HEK293 (cell line): ENCODE data around the gene NCDN.
A peak's percentile ranks its signal among the peaks of the same experiment; 100 is the strongest.

Experiments used
- CTCF ChIA-PET: fragments of 350-600 bp; formaldehyde crosslinking; extraction: SDS; loops from one replicate; lab custom pipeline; 2021; ENCODE audit warnings: antibody characterized with exemption; lab: Yijun Ruan, JAX
- POLR2A ChIA-PET: fragments of 300-600 bp; formaldehyde crosslinking; extraction: SDS; loops from one replicate; lab custom pipeline; 2020; ENCODE audit warnings: antibody characterized with exemption, inconsistent platforms; lab: Yijun Ruan, JAX
- H3K27ac ChIP-seq: fragments of 200-500 bp; sonication (Bioruptor generic); 2 replicates; pipeline ENCODE4 v1.5.1; 2014; ENCODE audit warnings: low read depth, low read length, control low read depth, inconsistent platforms; ENCODE audit errors: extremely low read depth
- H3K36me3 ChIP-seq, 2 experiments: fragments of 200-500 bp in 1 of 2; sonication (Bioruptor generic) in 1 of 2; 1 replicate in 1 of 2; 2 replicates in 1 of 2; pipeline ENCODE4 v1.5.1; 2014 to 2017; ENCODE audit warnings: inconsistent platforms in 2 of 2, low read length in 2 of 2; ENCODE audit not compliant: control insufficient read depth in 2 of 2, insufficient read depth in 1 of 2
- H3K4me1 ChIP-seq: fragments of 200-500 bp; sonication (Bioruptor generic); 2 replicates; pipeline ENCODE4 v1.5.1; 2014; ENCODE audit warnings: mild to moderate bottlenecking, low read length, inconsistent platforms; ENCODE audit not compliant: control insufficient read depth, insufficient read depth
- H3K4me3 ChIP-seq: 2 replicates; pipeline ENCODE4 v1.5.1; 2011; ENCODE audit warnings: low read depth, mild to moderate bottlenecking, control low read depth, low read length, moderate library complexity
- H3K9me3 ChIP-seq: fragments of 200-500 bp; sonication (Bioruptor generic); 2 replicates; pipeline ENCODE4 v1.5.1; 2014; ENCODE audit warnings: low read depth, low read length, inconsistent platforms; ENCODE audit not compliant: control insufficient read depth, insufficient read depth
- GLI2 ChIP-seq: fragments of 450-650 bp; formaldehyde crosslinking; IDR thresholded peaks from 2 replicates; pipeline ENCODE4; 2017; ENCODE audit warnings: missing biosample characterization, missing genetic modification characterization, low read depth, borderline replicate concordance
- ZBTB11 ChIP-seq: fragments of 450-650 bp; formaldehyde crosslinking; conservative IDR thresholded peaks from 2 replicates; pipeline ENCODE4 v1.5.1; 2016; ENCODE audit warnings: low read depth, missing biosample characterization, missing genetic modification characterization
- ZFHX2 ChIP-seq: fragments of 450-650 bp; formaldehyde crosslinking; conservative IDR thresholded peaks from 2 replicates; pipeline ENCODE4 v1.5.1; 2016; ENCODE audit warnings: missing biosample characterization, missing genetic modification characterization
- ZNF121 ChIP-seq: fragments of 450-650 bp; formaldehyde crosslinking; IDR thresholded peaks from 2 replicates; pipeline ENCODE4 v1.5.1; 2016; ENCODE audit warnings: missing biosample characterization, missing genetic modification characterization
- ZNF140 ChIP-seq: fragments of 450-650 bp; formaldehyde crosslinking; IDR thresholded peaks from 2 replicates; pipeline ENCODE4 v1.5.1; 2016; ENCODE audit warnings: missing biosample characterization, missing genetic modification characterization
- ZNF146 ChIP-seq: fragments of 450-650 bp; formaldehyde crosslinking; IDR thresholded peaks from 2 replicates; pipeline ENCODE4 v1.5.1; 2016; ENCODE audit warnings: missing biosample characterization, missing genetic modification characterization
- ZNF501 ChIP-seq: fragments of 450-650 bp; formaldehyde crosslinking; IDR thresholded peaks from 2 replicates; pipeline ENCODE4 v1.5.1; 2016; ENCODE audit warnings: missing biosample characterization, missing genetic modification characterization
- ZNF518A ChIP-seq: fragments of 450-650 bp; formaldehyde crosslinking; conservative IDR thresholded peaks from 2 replicates; pipeline ENCODE4 v1.5.1; 2016; ENCODE audit warnings: low read depth, missing biosample characterization, missing genetic modification characterization
- ZNF747 ChIP-seq: fragments of 450-650 bp; formaldehyde crosslinking; IDR thresholded peaks from 2 replicates; pipeline ENCODE4 v1.5.1; 2016; ENCODE audit warnings: missing biosample characterization, missing genetic modification characterization

Gene NCDN

GRCh38 chr1:35509558-35509957 lies 48.0 kb upstream of the NCDN start (continued):
- no peak for TF ChIP-seq ZNF518A (tag by site-specific recombination)
- TF ChIP-seq, all 188 proteins: peak for 0

- Histone ChIP-seq H3K36me3 (no peaks in the 10 kb centered on the region), H3K4me3 (no peak overlapping the region), H3K27ac (no peak overlapping the region), H3K9me3 (no peaks in the 10 kb centered on the region), H3K4me1 (peaks cover 11% of the 10 kb centered on the region)
- POLR2A ChIA-PET = no interaction called here
- CTCF ChIA-PET = no interaction called here
- TF ChIP-seq ZNF121 (tag by site-specific recombination) (peak; percentile 67; the same call in 1 of the 2 replicates), ZFHX2 (tag by site-specific recombination) (no peak), GLI2 (no peak)
Observed at GRCh38 chr1:35511305-35511704, 46.3 kb upstream of the NCDN start.

GRCh38 chr1:35518183-35518582 lies 39.4 kb upstream of the NCDN start:
- no peaks in the 10 kb centered on the region for H3K9me3 ChIP-seq
- TF ChIP-seq ZNF146 (tag by site-specific recombination) (peak; percentile 84), ZBTB11 (tag by site-specific recombination) (no peak)
- H3K27ac ChIP-seq = no peak overlapping the region
- H3K4me3 ChIP-seq = no peak overlapping the region
- H3K4me1 ChIP-seq = no peaks in the 10 kb centered on the region
- ChIA-PET POLR2A (no interaction called here), CTCF (interaction anchor here (0.6 kb wide), 1 partner anchor 1504 kb away, joined by 6 read pairs; no protein-coding TSS in a partner anchor)
- no peaks in the 10 kb centered on the region for H3K36me3 ChIP-seq

GRCh38 chr1:35519432-35519831 lies 38.2 kb upstream of the NCDN start:
- Histone ChIP-seq H3K4me1 (no peaks in the 10 kb centered on the region), H3K36me3 (no peaks in the 10 kb centered on the region), H3K9me3 (no peaks in the 10 kb centered on the region), H3K27ac (no peak overlapping the region), H3K4me3 (no peak overlapping the region)
- POLR2A ChIA-PET = no interaction called here
- CTCF ChIA-PET = interaction anchor here (1.0 kb wide), 1 partner anchor 69 kb away, joined by 3 read pairs; no protein-coding TSS in a partner anchor
- no peak for TF ChIP-seq ZNF501 (tag by site-specific recombination)
- TF ChIP-seq ZNF518A (tag by site-specific recombination) = no peak
- TF ChIP-seq ZNF140 (tag by site-specific recombination) = no peak
- no peak for TF ChIP-seq ZNF747 (tag by site-specific recombination)
